Stimulated activated naive B cell treated with anti-CD40 and anti-IgM and Interleukin-4, amounts not matched to agents 10 μg/mL and 1 μg/mL and 100 μg/mL, for 72 hours (primary cell): ENCODE measurements around the gene DUSP28.

Experiments used
- ATAC-seq, 2 donors: fragments of 150-1000 bp; cut with Tn5 transposase; replicated peaks; 2 replicates each; pipeline ENCODE4 v1.10.0; 2021; ENCODE audit warnings: moderate library complexity in 1 of 2
- DNase-seq: peaks from one replicate; pipeline ENCODE4 v3.0.0; 2021
- H3K27ac Mint-ChIP-seq: one replicate; pipeline ENCODE4 v1.8.0; 2022; ENCODE audit warnings: mild to moderate bottlenecking, mixed read lengths
- H3K27me3 Mint-ChIP-seq, 2 donors: one replicate each; pipeline ENCODE4 v1.8.0; 2022; ENCODE audit warnings: mixed read lengths in 2 of 2
- H3K36me3 Mint-ChIP-seq, 2 donors: one replicate each; pipeline ENCODE4 v1.8.0; 2022; ENCODE audit warnings: mixed read lengths in 2 of 2, mild to moderate bottlenecking in 1 of 2
- H3K4me1 Mint-ChIP-seq, 2 donors: one replicate each; pipeline ENCODE4 v1.8.0; 2022; ENCODE audit warnings: mixed read lengths in 2 of 2, mild to moderate bottlenecking in 1 of 2
- H3K4me3 Mint-ChIP-seq, 2 donors: one replicate each; pipeline ENCODE4 v1.8.0; 2022; ENCODE audit warnings: mild to moderate bottlenecking in 2 of 2, mixed read lengths in 2 of 2, moderate library complexity in 1 of 2
- H3K9me3 Mint-ChIP-seq, 2 donors: one replicate each; pipeline ENCODE4 v1.8.0; 2022; ENCODE audit warnings: mixed read lengths in 2 of 2, mild to moderate bottlenecking in 1 of 2

DUSP28 gene

GRCh38 chr2:240577281-240578109, 17.3 kb downstream of the DUSP28 start:
- DNase-seq (no peak), ATAC-seq (peak in 1 of 2 donors; percentile 4)
- Mint-ChIP-seq H3K4me3 (no peak overlapping the region), H3K4me1 (peaks cover 23 to 33% of the 10 kb centered on the region in 2 donors), H3K27me3 (no peaks in the 10 kb centered on the region), H3K9me3 (peaks cover 0 to 2% of the 10 kb centered on the region in 2 donors), H3K36me3 (peaks cover 37 to 48% of the 10 kb centered on the region in 2 donors), H3K27ac (no peak overlapping the region)

GRCh38 chr2:240578110-240578450, 17.9 kb downstream of the DUSP28 start:
- ATAC-seq (no peak), DNase-seq (no peak)
- peaks cover 0 to 2% of the 10 kb centered on the region in 2 donors for H3K9me3 Mint-ChIP-seq
- H3K27me3 Mint-ChIP-seq = no peaks in the 10 kb centered on the region
- no peak overlapping the region for H3K4me3 Mint-ChIP-seq
- peaks cover 25 to 39% of the 10 kb centered on the region in 2 donors for H3K4me1 Mint-ChIP-seq
- H3K27ac Mint-ChIP-seq = peak overlapping the region; percentile 25
- peaks cover 37 to 52% of the 10 kb centered on the region in 2 donors for H3K36me3 Mint-ChIP-seq

- Mint-ChIP-seq H3K36me3 (peaks cover 38 to 56% of the 10 kb centered on the region in 2 donors), H3K27ac (peak overlapping the region; percentile 25), H3K27me3 (no peaks in the 10 kb centered on the region), H3K9me3 (peaks cover 0 to 2% of the 10 kb centered on the region in 2 donors), H3K4me1 (peaks cover 28 to 43% of the 10 kb centered on the region in 2 donors), H3K4me3 (no peak overlapping the region)
- ATAC-seq = no peak
- DNase-seq = no peak
Observed at GRCh38 chr2:240578488-240578887, 18.3 kb downstream of the DUSP28 start.

GRCh38 chr2:240579071-240579762, 19.1 kb downstream of the DUSP28 start:
- H3K9me3 Mint-ChIP-seq = peaks cover 0 to 2% of the 10 kb centered on the region in 2 donors
- H3K27me3 Mint-ChIP-seq = no peaks in the 10 kb centered on the region
- H3K4me3 Mint-ChIP-seq = peak overlapping the region in 1 of 2 donors; percentile 10
- no peak for ATAC-seq
- peak overlapping the region; percentile 47 for H3K27ac Mint-ChIP-seq
- peaks cover 31 to 49% of the 10 kb centered on the region in 2 donors for H3K4me1 Mint-ChIP-seq
- H3K36me3 Mint-ChIP-seq = peaks cover 38 to 57% of the 10 kb centered on the region in 2 donors
- no peak for DNase-seq

- ATAC-seq (peak in 1 of 2 donors; percentile 14), DNase-seq (no peak)
- no peaks in the 10 kb centered on the region for H3K27me3 Mint-ChIP-seq
- H3K27ac Mint-ChIP-seq = peak overlapping the region; percentile 47
- H3K36me3 Mint-ChIP-seq = peaks cover 34 to 54% of the 10 kb centered on the region in 2 donors
- H3K4me3 Mint-ChIP-seq = peak overlapping the region in 1 of 2 donors; percentile 10
- peaks cover 38 to 57% of the 10 kb centered on the region in 2 donors for H3K4me1 Mint-ChIP-seq
- peaks cover 0 to 2% of the 10 kb centered on the region in 2 donors for H3K9me3 Mint-ChIP-seq
Observed at GRCh38 chr2:240579771-240580614, 19.8 kb downstream of the DUSP28 start.

GRCh38 chr2:240581811-240582210, 21.7 kb downstream of the DUSP28 start:
- ATAC-seq (no peak), DNase-seq (no peak)
- Mint-ChIP-seq H3K36me3 (peaks cover 29 to 54% of the 10 kb centered on the region in 2 donors), H3K27me3 (no peaks in the 10 kb centered on the region), H3K27ac (no peak overlapping the region), H3K9me3 (peaks cover 0 to 2% of the 10 kb centered on the region in 2 donors), H3K4me3 (no peak overlapping the region), H3K4me1 (peaks cover 37 to 68% of the 10 kb centered on the region in 2 donors)

GRCh38 chr2:240582781-240583180, 22.6 kb downstream of the DUSP28 start:
- H3K27ac Mint-ChIP-seq = no peak overlapping the region
- H3K4me1 Mint-ChIP-seq = peaks cover 41 to 76% of the 10 kb centered on the region in 2 donors
- DNase-seq (no peak), ATAC-seq (no peak)
- H3K4me3 Mint-ChIP-seq = no peak overlapping the region
- H3K9me3 Mint-ChIP-seq = peaks cover 0 to 2% of the 10 kb centered on the region in 2 donors
- H3K36me3 Mint-ChIP-seq = peaks cover 29 to 54% of the 10 kb centered on the region in 2 donors
- H3K27me3 Mint-ChIP-seq = no peaks in the 10 kb centered on the region

- H3K27ac Mint-ChIP-seq = peak overlapping the region; percentile 62
Observed at GRCh38 chr2:240583774-240584173, 23.6 kb downstream of the DUSP28 start.

GRCh38 chr2:240584486-240585031, 24.4 kb downstream of the DUSP28 start:
- H3K4me1 Mint-ChIP-seq = peaks cover 47 to 76% of the 10 kb centered on the region in 2 donors
- H3K27me3 Mint-ChIP-seq = no peaks in the 10 kb centered on the region
- H3K4me3 Mint-ChIP-seq = peak overlapping the region; percentile 94 to 97
- peak overlapping the region; percentile 97 for H3K27ac Mint-ChIP-seq
- H3K36me3 Mint-ChIP-seq = peaks cover 27 to 57% of the 10 kb centered on the region in 2 donors
- DNase-seq = peak; percentile 73
- ATAC-seq = peak; percentile 34 to 61
- H3K9me3 Mint-ChIP-seq = peaks cover 0 to 2% of the 10 kb centered on the region in 2 donors

More at GRCh38 chr2:240583774-240584173, 23.6 kb downstream of the DUSP28 start:
- Mint-ChIP-seq H3K4me1 (peaks cover 49 to 76% of the 10 kb centered on the region in 2 donors), H3K9me3 (peaks cover 0 to 2% of the 10 kb centered on the region in 2 donors), H3K27me3 (no peaks in the 10 kb centered on the region), H3K4me3 (no peak overlapping the region), H3K36me3 (peaks cover 26 to 56% of the 10 kb centered on the region in 2 donors)
- DNase-seq (no peak), ATAC-seq (no peak)

GRCh38 chr2:240585101-240585500, 24.9 kb downstream of the DUSP28 start:
- Mint-ChIP-seq H3K4me3 (peak overlapping the region; percentile 94 to 97), H3K27me3 (no peaks in the 10 kb centered on the region), H3K4me1 (peaks cover 43 to 72% of the 10 kb centered on the region in 2 donors), H3K9me3 (peaks cover 0 to 2% of the 10 kb centered on the region in 2 donors), H3K36me3 (peaks cover 26 to 52% of the 10 kb centered on the region in 2 donors), H3K27ac (peak overlapping the region; percentile 97)
- peak; percentile 35 for DNase-seq
- ATAC-seq = peak in 1 of 2 donors; percentile 23

- Mint-ChIP-seq H3K36me3 (peaks cover 20 to 45% of the 10 kb centered on the region in 2 donors), H3K9me3 (peaks cover 0 to 2% of the 10 kb centered on the region in 2 donors), H3K4me3 (peak overlapping the region; percentile 94 to 97), H3K27me3 (no peaks in the 10 kb centered on the region), H3K27ac (peak overlapping the region; percentile 97), H3K4me1 (peaks cover 38 to 66% of the 10 kb centered on the region in 2 donors)
- DNase-seq = no peak
- ATAC-seq = no peak
Observed at GRCh38 chr2:240585681-240586197, 25.6 kb downstream of the DUSP28 start.

- Mint-ChIP-seq H3K9me3 (no peaks in the 10 kb centered on the region), H3K27ac (peak within 1 kb of the TSS; percentile 97), H3K36me3 (peaks cover 22 to 47% of the 10 kb centered on the region in 2 donors), H3K4me3 (peak within 1 kb of the TSS; percentile 94 to 97), H3K27me3 (no peaks in the 10 kb centered on the region), H3K4me1 (peaks cover 40 to 65% of the 10 kb centered on the region in 2 donors)
- peak; percentile 96 for DNase-seq
- ATAC-seq = peak; percentile 80 to 89
Observed at GRCh38 chr2:240586198-240586918, 26.2 kb downstream of the DUSP28 start, which contains the start of gene CAPN10. Gene CAPN10 (plus strand): TSS chr2:240586734. CDS start chr2:240586912, 178 bp downstream.
